Measurements from ENCODE around the gene SPATA31C2.

DNA sequence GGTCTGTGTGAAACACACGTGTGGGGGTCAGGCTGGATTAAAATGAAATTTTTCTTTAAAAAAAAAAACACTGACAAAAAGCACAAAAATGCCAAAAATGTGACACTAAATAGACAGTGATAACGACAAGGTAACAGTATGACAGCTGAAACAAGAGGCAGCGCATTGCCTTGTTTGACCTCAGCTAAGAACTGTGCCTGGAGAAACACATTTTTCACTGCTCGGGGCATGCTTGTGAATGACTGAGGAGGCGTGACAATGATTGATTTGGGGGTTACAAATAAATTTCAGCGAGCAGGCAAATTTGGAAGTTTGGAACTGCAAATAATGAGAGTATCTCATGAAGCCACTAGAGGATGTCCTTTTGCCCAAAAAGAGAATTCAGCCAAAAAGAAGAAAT, 44.2 kb upstream of the SPATA31C2 start:
- TF ChIP-seq ZNF565 (CRISPR knock-in tag; conservative IDR thresholded peaks at IDR 0.05; ENCODE audit: low read depth) (no peak), ARNTL (CRISPR knock-in tag; IDR thresholded peaks at IDR 0.05; ENCODE audit: borderline replicate concordance, low read depth) (no peak), BACH2 (CRISPR knock-in tag; IDR thresholded peaks at IDR 0.05; ENCODE audit: borderline replicate concordance) (no peak), TOX (CRISPR knock-in tag; IDR thresholded peaks at IDR 0.05; ENCODE audit: borderline replicate concordance) (no peak), ZNF70 (CRISPR knock-in tag; IDR thresholded peaks at IDR 0.05) (no peak), ZFP30 (CRISPR knock-in tag; IDR thresholded peaks at IDR 0.05) (no peak), RARB (CRISPR knock-in tag; IDR thresholded peaks at IDR 0.05) (no peak), OSR1 (CRISPR knock-in tag; IDR thresholded peaks at IDR 0.05) (no peak), PPARA (CRISPR knock-in tag; IDR thresholded peaks at IDR 0.05; ENCODE audit: borderline replicate concordance) (no peak), GLIS3 (CRISPR knock-in tag; IDR thresholded peaks at IDR 0.05) (no peak), ZFP3 (CRISPR knock-in tag; IDR thresholded peaks at IDR 0.05) (no peak)
- TF ChIP-seq, protein P1, sequence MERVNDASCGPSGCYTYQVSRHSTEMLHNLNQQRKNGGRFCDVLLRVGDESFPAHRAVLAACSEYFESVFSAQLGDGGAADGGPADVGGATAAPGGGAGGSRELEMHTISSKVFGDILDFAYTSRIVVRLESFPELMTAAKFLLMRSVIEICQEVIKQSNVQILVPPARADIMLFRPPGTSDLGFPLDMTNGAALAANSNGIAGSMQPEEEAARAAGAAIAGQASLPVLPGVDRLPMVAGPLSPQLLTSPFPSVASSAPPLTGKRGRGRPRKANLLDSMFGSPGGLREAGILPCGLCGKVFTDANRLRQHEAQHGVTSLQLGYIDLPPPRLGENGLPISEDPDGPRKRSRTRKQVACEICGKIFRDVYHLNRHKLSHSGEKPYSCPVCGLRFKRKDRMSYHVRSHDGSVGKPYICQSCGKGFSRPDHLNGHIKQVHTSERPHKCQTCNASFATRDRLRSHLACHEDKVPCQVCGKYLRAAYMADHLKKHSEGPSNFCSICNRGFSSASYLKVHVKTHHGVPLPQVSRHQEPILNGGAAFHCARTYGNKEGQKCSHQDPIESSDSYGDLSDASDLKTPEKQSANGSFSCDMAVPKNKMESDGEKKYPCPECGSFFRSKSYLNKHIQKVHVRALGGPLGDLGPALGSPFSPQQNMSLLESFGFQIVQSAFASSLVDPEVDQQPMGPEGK (CRISPR knock-in tag; IDR thresholded peaks at IDR 0.05; ENCODE audit: borderline replicate concordance) = no peak
- TF ChIP-seq, protein P2, sequence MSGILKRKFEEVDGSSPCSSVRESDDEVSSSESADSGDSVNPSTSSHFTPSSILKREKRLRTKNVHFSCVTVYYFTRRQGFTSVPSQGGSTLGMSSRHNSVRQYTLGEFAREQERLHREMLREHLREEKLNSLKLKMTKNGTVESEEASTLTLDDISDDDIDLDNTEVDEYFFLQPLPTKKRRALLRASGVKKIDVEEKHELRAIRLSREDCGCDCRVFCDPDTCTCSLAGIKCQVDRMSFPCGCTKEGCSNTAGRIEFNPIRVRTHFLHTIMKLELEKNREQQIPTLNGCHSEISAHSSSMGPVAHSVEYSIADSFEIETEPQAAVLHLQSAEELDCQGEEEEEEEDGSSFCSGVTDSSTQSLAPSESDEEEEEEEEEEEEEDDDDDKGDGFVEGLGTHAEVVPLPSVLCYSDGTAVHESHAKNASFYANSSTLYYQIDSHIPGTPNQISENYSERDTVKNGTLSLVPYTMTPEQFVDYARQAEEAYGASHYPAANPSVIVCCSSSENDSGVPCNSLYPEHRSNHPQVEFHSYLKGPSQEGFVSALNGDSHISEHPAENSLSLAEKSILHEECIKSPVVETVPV (CRISPR knock-in tag; IDR thresholded peaks at IDR 0.05) = no peak
- TF ChIP-seq, protein P3, sequence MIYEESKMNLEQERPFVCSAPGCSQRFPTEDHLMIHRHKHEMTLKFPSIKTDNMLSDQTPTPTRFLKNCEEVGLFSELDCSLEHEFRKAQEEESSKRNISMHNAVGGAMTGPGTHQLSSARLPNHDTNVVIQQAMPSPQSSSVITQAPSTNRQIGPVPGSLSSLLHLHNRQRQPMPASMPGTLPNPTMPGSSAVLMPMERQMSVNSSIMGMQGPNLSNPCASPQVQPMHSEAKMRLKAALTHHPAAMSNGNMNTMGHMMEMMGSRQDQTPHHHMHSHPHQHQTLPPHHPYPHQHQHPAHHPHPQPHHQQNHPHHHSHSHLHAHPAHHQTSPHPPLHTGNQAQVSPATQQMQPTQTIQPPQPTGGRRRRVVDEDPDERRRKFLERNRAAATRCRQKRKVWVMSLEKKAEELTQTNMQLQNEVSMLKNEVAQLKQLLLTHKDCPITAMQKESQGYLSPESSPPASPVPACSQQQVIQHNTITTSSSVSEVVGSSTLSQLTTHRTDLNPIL (CRISPR knock-in tag; IDR thresholded peaks at IDR 0.05; ENCODE audit: low read depth) = no peak

Measured in SK-N-SH treated with all-trans-retinoic acid at 6 μM for 48 hours (cell line).